Prostate gland (tissue), 2 donors: ENCODE results near the gene CSTPP1. TPM values are rescaled to one million over a fixed set of nuclear protein-coding genes. Genes with fewer than 3 reads are reported as not detected.
"Not testable (repeated sequence)": the region's sequence is repeated elsewhere in the genome, so short reads cannot be mapped to it uniquely, and the experiment has no call there.

Experiments
- DNase-seq: peaks from one replicate; pipeline ENCODE4 v3.0.0-alpha.2; 2019; ENCODE audit warnings: low spot score
- H3K27ac ChIP-seq, 2 donors: fragments of 200-600 bp; sonication (generic); 2 replicates each; pipeline ENCODE4 v1.5.1; 2017 to 2019
- H3K27me3 ChIP-seq: fragments of 200-600 bp; sonication (generic); replicated peaks from 2 replicates; pipeline ENCODE4 v1.5.1; 2019; ENCODE audit not compliant: insufficient read depth
- H3K36me3 ChIP-seq, 2 donors: fragments of 200-600 bp; sonication (generic); 1 replicate in 1 of 2; 2 replicates in 1 of 2; pipeline versions ENCODE4 v1.5.1 to v1.8.1; 2017 to 2019
- H3K4me1 ChIP-seq: fragments of 200-600 bp; sonication (generic); replicated peaks from 2 replicates; pipeline ENCODE4 v1.5.1; 2019
- H3K4me3 ChIP-seq, 2 donors: fragments of 200-600 bp; sonication (generic); 2 replicates each; pipeline ENCODE4 v1.5.1; 2017 to 2019
- H3K9me3 ChIP-seq: fragments of 200-600 bp; sonication (generic); 2 replicates; pipeline ENCODE4 v1.5.1; 2017
- POLR2A ChIP-seq: fragments of 450-650 bp; IDR thresholded peaks from one replicate; pipeline ENCODE4 v1.6.1; 2016; ENCODE audit warnings: antibody characterized with exemption, mild to moderate bottlenecking
- POLR2AphosphoS5 ChIP-seq: sonication (generic); formaldehyde crosslinking; IDR thresholded peaks from one replicate; pipeline ENCODE4 v1.6.1; 2017; ENCODE audit warnings: antibody characterized with exemption
- whole genome bisulfite sequencing: methylation state at CpG from one replicate; pipeline ENCODE4 v1.1.5; 2018; 5-methylcytosine and 5-hydroxymethylcytosine counted together
- intact Hi-C: fragments of 100-400 bp; cut with DNase I; formaldehyde crosslinking; loops from one replicate; pipeline ENCODE4 v1.14.2; 2022
- total RNA-seq, 2 donors: library from RNA; depleted of rRNA; stranded (reverse); fragments of >200 nt; gene quantifications; one replicate each; pipeline ENCODE4 v1.1.0, GENCODE V29; 2016
- TF ChIP-seq, protein P1 (sequence below), 4 experiments: fragments of 200-600 bp in 2 of 4; fragments of 450-650 bp in 2 of 4; sonication (generic) in 2 of 4; IDR thresholded peaks; 1 replicate in 3 of 4; 2 replicates in 1 of 4; pipeline ENCODE4 v1.5.1; 2016 to 2019; ENCODE audit warnings: antibody characterized with exemption in 4 of 4, mild to moderate bottlenecking in 2 of 4, moderate library complexity in 2 of 4

The CSTPP1 gene
- total RNA-seq, 2 donors from 2014 or later = 28.5 to 47.0 TPM

DNA sequence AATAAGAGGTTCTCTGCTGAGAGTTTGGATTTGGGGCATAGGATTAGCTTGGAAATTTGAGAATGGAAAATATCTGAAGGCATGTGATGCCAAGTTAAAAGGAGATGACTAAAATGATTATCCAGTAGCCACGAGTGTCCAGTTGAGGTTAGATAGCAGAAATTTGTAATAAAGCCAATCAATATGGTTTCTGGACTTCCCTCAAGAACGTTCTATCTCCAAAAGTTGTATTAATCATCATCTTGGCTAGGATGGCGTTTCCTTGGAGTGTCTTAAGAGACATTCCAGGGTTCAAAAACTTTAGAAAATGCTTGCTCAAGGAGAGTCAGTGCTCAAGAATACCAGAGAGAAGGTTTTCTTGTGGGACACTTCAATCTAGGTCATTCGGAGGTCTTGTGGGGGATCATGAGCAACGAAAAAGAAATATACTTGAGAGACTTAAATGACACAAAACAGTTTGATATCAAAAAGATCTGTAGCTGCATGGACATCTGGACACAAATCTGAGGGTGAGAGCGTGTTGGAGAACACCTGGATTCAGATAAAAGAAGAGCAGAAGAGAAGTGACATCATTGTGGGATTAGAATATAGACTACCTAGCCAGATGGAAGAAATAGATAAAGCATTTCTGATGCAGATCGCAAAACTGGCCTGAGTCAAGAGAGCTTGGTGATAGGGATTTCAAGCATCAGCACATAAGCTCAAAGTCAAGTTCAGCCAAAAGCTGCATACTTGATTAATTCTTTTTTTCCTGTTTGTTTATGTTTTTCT is 142.4 kb downstream of the CSTPP1 start:
- no peak overlapping the region for H3K27ac ChIP-seq
- no peaks in the 10 kb centered on the region for H3K36me3 ChIP-seq
- no peak overlapping the region for H3K4me3 ChIP-seq
- intact Hi-C loops = no loop called here
- no peaks in the 10 kb centered on the region for H3K9me3 ChIP-seq
- no peak for DNase-seq
- no peaks in the 10 kb centered on the region for H3K4me1 ChIP-seq
- no peak for TF ChIP-seq POLR2A
- TF ChIP-seq, protein P1, sequence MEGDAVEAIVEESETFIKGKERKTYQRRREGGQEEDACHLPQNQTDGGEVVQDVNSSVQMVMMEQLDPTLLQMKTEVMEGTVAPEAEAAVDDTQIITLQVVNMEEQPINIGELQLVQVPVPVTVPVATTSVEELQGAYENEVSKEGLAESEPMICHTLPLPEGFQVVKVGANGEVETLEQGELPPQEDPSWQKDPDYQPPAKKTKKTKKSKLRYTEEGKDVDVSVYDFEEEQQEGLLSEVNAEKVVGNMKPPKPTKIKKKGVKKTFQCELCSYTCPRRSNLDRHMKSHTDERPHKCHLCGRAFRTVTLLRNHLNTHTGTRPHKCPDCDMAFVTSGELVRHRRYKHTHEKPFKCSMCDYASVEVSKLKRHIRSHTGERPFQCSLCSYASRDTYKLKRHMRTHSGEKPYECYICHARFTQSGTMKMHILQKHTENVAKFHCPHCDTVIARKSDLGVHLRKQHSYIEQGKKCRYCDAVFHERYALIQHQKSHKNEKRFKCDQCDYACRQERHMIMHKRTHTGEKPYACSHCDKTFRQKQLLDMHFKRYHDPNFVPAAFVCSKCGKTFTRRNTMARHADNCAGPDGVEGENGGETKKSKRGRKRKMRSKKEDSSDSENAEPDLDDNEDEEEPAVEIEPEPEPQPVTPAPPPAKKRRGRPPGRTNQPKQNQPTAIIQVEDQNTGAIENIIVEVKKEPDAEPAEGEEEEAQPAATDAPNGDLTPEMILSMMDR (IDR thresholded peaks at IDR 0.05) = no peak
- TF ChIP-seq POLR2AphosphoS5 = no peak
- no peaks in the 10 kb centered on the region for H3K27me3 ChIP-seq
- 54% methylated on average over 7 of the region's 7 CpGs for WGBS

DNA sequence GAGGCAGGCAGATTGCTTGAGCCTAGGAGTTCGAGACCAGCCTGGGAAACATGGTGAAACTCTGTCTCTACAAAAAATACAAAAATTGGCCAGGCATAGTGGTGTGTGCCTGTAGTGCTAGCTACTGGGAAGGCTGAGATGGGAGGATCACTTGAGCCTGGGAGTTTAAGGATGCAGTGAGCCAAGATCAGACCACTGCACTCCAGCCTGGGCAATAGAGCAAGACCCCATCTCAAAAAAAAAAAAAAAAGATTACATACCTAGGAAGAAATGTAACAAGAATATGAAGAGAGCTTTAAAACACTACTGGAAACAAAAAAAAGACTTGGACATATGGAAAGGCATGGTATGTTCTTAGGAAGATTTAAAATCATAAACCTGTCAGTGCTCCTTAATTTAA is 144.2 kb downstream of the CSTPP1 start:
- WGBS = 100% methylated on average over 1 of the region's 1 CpG
- H3K27ac ChIP-seq, H3K9me3 ChIP-seq, intact Hi-C loops, H3K4me3 ChIP-seq, H3K36me3 ChIP-seq, H3K27me3 ChIP-seq, H3K4me1 ChIP-seq, DNase-seq: not testable (repeated sequence)

DNA sequence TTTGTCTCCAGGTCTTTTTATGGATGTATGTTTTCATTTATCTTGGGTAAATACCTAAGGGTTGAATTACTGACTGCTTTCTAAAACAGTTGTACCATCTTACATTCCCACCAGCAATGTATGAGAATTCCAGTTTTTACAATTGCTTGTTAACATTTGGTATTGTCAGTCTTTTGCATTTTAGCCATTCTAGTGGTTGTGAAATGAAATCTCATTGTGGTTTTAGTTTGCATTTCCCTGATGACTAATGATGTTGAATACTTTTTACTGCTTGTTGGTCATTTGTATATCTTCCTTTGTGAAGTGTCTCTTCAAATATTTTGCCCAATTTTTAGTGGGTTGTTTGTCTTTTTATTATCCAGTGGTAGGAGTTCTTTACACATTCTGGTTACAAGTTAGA is 147.4 kb downstream of the CSTPP1 start:
- DNase-seq = no peak

DNA sequence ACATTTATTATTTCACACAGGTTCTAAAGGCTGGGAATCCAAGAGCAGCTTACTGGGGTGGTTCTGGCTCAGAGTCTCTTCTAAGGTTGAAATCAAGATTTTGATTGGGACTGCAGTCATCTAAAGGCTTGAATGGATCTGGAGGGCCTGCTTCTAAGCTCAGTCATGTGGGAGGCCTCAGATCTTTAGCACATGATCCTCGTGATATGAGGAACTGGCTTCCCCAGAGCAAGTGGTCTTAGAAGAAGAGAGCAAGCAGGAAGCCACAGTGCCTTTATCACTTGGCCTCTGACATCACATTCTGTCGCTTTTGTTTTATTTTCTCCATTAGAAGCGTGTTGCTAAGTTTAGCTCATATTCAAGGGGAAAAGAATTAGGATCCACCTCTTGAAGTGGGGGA is 151.2 kb downstream of the CSTPP1 start:
- Histone ChIP-seq H3K4me3 (no peak overlapping the region), H3K4me1 (no peaks in the 10 kb centered on the region), H3K9me3 (no peaks in the 10 kb centered on the region), H3K36me3 (no peaks in the 10 kb centered on the region), H3K27me3 (no peaks in the 10 kb centered on the region), H3K27ac (no peak overlapping the region)
- 88% methylated on average over 3 of the region's 3 CpGs for WGBS
- no peak for DNase-seq
- intact Hi-C loops = no loop called here
- TF ChIP-seq POLR2AphosphoS5 = no peak
- TF ChIP-seq POLR2A = no peak
- TF ChIP-seq, protein P1 (IDR thresholded peaks at IDR 0.05) = no peak

More for the DNA sequence above, 147.4 kb downstream of the CSTPP1 start:
- no peak overlapping the region for H3K4me3 ChIP-seq
- H3K27ac ChIP-seq = no peak overlapping the region
- no peak for TF ChIP-seq POLR2AphosphoS5
- TF ChIP-seq POLR2A = no peak
- TF ChIP-seq, protein P1 (IDR thresholded peaks at IDR 0.05) = no peak
- no peaks in the 10 kb centered on the region for H3K9me3 ChIP-seq
- H3K36me3 ChIP-seq = no peaks in the 10 kb centered on the region
- intact Hi-C loops = no loop called here
- H3K27me3 ChIP-seq = no peaks in the 10 kb centered on the region
- no peaks in the 10 kb centered on the region for H3K4me1 ChIP-seq

DNA sequence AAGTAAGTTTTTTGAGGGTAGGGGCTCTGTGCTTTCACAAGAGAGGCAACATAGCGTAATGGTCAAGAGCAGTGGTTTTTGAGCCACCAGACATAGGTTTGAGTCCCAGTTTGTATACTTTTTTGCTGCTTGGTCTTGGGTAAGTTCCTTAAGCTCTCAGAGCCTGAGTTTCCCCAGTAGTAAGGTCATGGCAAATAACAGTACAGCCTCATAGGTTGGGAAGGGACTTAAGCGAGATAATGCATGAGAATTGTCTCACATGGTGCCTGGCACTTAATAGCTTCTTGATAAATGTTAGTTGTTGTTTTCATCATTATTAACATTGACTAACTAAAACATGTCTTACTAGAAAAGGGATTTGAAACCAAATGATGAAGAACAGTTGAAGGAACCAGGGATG is 157.0 kb downstream of the CSTPP1 start:
- Histone ChIP-seq H3K4me1 (no peaks in the 10 kb centered on the region), H3K4me3 (no peak overlapping the region), H3K36me3 (no peaks in the 10 kb centered on the region), H3K27ac (no peak overlapping the region), H3K27me3 (no peaks in the 10 kb centered on the region), H3K9me3 (no peaks in the 10 kb centered on the region)
- DNase-seq = no peak
- intact Hi-C loops = no loop called here
- TF ChIP-seq, protein P1 (IDR thresholded peaks at IDR 0.05) = no peak
- TF ChIP-seq POLR2AphosphoS5 (no peak), POLR2A (no peak)
- WGBS = 98% methylated on average over 2 of the region's 2 CpGs

DNA sequence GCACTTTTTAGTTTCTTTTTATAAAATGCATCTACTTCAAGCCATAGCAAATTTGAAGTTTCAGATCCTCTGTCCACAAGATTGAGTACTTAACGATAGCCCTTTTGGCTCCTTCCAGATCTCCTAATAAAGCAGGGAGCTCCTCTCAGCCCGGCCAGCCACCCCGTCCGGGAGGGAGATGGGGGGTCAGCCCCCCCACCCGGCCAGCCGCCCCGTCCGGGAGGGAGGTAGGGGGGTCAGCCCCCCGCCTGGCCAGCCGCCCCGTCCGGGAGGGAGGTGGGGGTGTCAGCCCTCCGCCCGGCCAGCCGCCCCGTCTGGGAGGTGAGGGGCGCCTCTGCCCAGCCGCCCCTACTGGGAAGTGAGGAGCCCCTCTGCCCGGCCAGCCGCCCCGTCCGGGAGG is 160.3 kb downstream of the CSTPP1 start:
- H3K4me3 ChIP-seq, DNase-seq, H3K27me3 ChIP-seq, H3K27ac ChIP-seq, intact Hi-C loops, H3K36me3 ChIP-seq, H3K4me1 ChIP-seq, H3K9me3 ChIP-seq: not testable (repeated sequence)
- 88% methylated on average over 12 of the region's 22 CpGs for whole genome bisulfite sequencing

DNA sequence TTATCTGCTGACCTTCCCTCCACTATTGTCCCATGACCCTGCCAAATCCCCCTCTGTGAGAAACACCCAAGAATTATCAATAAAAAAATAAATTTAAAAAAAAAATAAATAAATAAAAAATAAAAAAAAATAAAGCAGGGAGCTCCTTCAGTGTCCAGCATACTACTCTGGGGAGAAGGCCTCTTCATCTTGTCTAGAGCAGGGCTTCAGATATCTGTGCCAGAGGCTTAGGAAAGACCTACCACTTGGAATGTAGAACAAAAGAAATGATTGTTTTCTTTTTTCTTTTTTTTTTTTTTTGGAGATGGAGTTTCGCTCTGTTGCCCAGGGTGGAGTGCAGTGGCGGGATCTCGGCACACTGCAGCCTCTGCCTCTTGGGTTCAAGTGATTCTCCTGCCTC is 161.7 kb downstream of the CSTPP1 start:
- H3K4me1 ChIP-seq, DNase-seq, H3K27ac ChIP-seq, H3K9me3 ChIP-seq, H3K36me3 ChIP-seq, intact Hi-C loops, H3K4me3 ChIP-seq, H3K27me3 ChIP-seq: not testable (repeated sequence)
- 87% methylated on average over 3 of the region's 3 CpGs for WGBS
